Forelimb muscle (tissue), 1 donor: ENCODE results near the gene TNFAIP8. TPM values are rescaled to one million over a fixed set of nuclear protein-coding genes. Genes with fewer than 3 reads are reported as not detected.

ENCODE experiments used
- DNase-seq: peaks from one replicate; pipeline ENCODE4 v3.0.0-alpha.2; 2013; ENCODE audit warnings: low read depth
- polyA plus RNA-seq: library from polyadenylated mRNA; unstranded; fragments of 120-200 nt; gene quantifications from one replicate; pipeline ENCODE4 v1.2.1, GENCODE V29; 2013; ENCODE audit not compliant: insufficient read length

TNFAIP8 gene
- polyA plus RNA-seq, 1 donor: 9.4 TPM

GRCh38 chr5:119328753-119329602 lies 26.8 kb upstream of the TNFAIP8 start:
- no peak for DNase-seq

DNA sequence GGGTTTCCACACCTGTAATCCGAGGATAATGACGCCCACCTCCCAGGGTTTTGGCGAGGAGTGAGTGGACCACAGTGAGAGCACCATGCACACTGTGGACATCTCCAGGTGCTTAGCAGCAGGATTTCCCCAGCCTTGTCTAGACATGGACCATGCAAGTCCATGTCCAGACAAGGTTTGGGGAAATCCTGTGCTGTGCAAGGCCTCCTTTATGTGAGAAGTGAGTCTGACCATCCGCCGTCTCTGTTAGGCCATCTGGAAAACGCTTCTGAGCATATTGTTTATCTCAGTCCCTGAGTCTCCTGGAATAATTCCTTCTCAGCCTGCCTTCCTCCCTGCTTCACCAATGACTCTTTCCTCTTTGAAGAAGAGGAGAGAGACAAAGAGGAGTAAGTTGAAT lies 26.2 kb upstream of the TNFAIP8 start:
- no peak for DNase-seq

GRCh38 chr5:119330367-119331183 lies 25.2 kb upstream of the TNFAIP8 start:
- DNase-seq: no peak

- DNase-seq: no peak
Observed at GRCh38 chr5:119331566-119332095, 24.2 kb upstream of the TNFAIP8 start.

DNA sequence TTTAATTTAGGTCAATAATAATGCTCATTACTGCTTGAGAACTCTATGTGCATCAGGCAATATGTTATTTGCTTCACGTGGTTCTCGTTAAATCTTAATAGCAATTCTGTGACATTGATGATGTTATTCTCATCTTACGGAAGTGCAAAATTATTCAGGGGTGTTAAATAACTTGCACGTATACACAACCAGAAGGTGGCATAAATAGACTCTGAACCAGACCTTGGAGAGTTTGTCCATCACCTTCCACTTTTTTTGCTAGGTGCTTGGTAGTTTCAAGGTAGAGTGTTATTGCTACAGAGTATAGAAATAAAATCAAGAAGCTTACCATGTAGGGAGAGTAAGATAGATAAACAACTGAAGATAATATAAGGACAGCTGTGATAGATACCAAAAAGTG lies 23.6 kb upstream of the TNFAIP8 start:
- DNase-seq: no peak

DNA sequence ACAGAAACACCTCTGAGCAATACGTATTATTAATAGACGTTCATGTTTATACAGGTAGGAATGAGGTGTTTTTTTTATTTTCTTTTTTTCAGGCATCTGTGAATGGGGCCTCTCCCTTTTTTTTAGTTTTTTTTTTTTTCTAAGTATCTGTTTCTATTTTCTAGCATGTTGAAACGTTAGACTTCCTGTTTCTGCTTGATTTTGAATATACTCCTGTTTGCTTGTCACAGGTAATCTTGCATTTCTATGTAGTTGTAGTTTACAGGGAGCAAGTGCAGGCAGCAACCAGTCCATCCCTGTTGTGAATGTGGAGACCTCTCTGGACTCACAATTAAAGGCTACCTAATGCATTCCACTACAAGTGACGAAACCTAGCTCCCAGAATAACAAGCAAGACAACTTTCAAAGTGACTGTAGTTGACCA lies 22.8 kb upstream of the TNFAIP8 start:
- no peak for DNase-seq

DNA sequence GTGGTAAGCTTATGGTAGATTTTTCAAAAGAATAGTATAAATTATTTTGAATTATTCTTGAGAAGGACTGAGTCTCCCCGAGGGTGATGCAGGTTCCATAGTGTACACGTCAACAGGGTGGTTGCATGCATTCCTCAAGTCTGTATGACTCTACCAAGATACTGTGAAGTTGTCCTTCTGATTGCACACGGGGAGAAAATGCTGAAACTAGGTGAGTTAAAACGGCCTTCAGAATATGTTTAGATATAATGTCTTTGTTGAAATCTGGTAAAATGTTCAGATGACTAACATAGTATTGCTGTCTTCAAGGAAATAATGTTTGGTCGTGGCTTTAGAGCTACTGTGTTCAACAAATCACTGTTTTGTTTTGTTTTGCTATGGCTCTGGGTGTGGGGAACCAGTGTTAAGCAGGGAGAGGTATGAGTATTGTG lies 22.4 kb upstream of the TNFAIP8 start:
- no peak for DNase-seq

DNA sequence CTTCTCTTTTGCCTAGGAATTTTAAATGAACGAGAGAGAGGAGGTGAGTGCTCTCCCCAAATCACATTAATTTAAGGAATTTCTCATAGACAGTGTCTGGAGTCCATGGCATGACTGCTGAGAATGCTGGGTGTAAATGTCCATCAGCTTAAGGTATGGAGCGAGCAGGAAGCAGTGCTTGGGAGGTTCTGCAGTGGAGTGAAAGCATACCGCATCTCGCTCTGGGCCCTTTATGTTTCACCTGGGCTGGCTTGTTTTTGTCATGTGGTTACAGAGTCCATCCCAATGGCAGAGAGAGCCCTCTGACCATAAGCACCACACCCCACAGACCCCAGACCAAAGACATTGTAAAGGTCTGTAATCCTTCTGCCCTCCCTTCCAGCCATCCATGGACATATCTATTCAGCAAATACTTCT lies 20.6 kb upstream of the TNFAIP8 start:
- DNase-seq: no peak

- no peak for DNase-seq
Observed at GRCh38 chr5:119336262-119336661, 19.6 kb upstream of the TNFAIP8 start.

GRCh38 chr5:119336845-119337580 lies 18.8 kb upstream of the TNFAIP8 start:
- DNase-seq: no peak

DNA sequence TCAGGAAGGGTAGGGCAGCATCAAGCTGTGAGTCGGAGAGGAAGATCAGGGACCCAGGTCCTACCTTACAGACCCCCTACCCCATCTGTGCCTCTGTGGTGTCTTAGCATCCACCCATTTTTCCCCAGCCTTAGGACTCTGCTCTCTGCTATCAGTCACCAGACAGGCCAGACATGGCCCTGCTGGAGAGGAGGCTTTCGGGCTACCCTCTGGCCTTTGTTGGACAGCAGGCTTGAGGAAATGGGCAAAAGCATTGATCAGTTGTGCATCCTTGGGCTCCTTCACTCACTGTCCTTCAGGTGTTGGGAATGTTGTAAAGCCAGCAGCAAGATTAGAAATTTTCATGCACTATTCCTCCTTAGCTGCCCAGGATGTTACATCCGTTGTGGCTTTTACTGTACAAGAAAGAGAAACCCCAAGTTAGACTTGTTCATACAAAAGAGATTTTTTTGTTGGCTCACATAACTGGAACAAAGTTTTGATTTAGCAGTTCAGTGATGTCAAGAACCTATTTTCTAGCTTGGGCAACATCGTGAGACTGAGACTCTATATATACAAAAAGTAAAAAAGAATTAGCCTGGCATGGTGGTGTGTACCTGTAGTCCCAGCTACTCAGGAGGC lies 17.4 kb upstream of the TNFAIP8 start:
- no peak for DNase-seq

- DNase-seq: no peak
Observed at GRCh38 chr5:119339344-119339743, 16.5 kb upstream of the TNFAIP8 start.

DNA sequence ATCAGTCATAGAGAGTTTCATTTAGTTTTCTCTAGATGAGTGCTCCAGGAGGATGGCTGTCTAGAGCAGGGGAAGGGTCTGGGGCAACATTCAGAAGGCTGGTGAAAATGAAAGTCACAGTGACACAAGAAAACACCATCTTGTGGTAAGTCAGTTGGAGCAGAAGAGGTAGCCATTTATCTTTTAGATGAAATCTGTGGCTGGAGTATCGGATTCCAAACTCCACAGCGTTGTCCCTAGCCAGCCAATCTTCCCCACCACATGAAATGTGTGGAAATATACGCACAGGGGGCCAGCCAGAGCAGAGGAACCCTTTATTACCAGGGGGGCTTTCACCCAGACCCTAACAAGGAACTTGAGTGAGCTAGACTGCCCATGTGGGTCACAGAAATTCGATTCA lies 15.9 kb upstream of the TNFAIP8 start:
- no peak for DNase-seq

- no peak for DNase-seq
Observed at GRCh38 chr5:119340597-119341218, 15.1 kb upstream of the TNFAIP8 start.

GRCh38 chr5:119341452-119342349 lies 14.1 kb upstream of the TNFAIP8 start:
- no peak for DNase-seq

- no peak for DNase-seq
Observed at GRCh38 chr5:119342406-119342805, 13.4 kb upstream of the TNFAIP8 start.

DNA sequence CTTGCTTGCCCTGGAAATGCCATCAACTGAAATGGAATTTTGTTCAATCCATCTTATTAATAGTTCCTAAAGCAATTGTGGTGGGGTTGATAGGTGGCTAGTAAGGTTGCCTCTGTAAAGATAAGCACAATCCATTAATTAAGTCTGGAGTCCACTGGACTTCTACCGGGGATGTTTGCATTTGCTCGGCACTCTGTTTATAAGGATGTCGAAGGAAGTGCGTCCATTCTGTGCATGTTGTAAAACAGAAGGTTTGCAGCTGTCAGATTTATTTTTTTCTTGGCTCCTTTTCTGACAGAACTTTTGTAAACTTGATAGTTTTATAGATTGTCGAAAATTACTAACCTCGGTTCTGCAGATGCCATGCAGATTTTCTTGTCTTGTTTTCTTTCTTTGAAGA lies 12.8 kb upstream of the TNFAIP8 start:
- DNase-seq: no peak

GRCh38 chr5:119343766-119344165 lies 12.1 kb upstream of the TNFAIP8 start:
- DNase-seq: no peak

- no peak for DNase-seq
Observed at GRCh38 chr5:119344231-119344630, 11.6 kb upstream of the TNFAIP8 start.

GRCh38 chr5:119345861-119346260 lies 10.0 kb upstream of the TNFAIP8 start:
- DNase-seq: no peak
